Duodenal mucosa (tissue), 2 donors: ENCODE results near the gene DOK1.

Experiments used
- H3K27ac ChIP-seq: one replicate; pipeline ENCODE4 v1.7.0; 2013; ENCODE audit warnings: low read depth, low read length
- H3K27me3 ChIP-seq, 2 donors: one replicate each; pipeline ENCODE4 v1.7.0; 2013; ENCODE audit warnings: low read length in 2 of 2, control low read depth in 1 of 2; ENCODE audit not compliant: insufficient read depth in 2 of 2, control insufficient read depth in 1 of 2
- H3K36me3 ChIP-seq, 2 donors: one replicate each; pipeline ENCODE4 v1.7.0; 2013; ENCODE audit warnings: low read length in 2 of 2, control low read depth in 1 of 2; ENCODE audit not compliant: insufficient read depth in 2 of 2, control insufficient read depth in 1 of 2
- H3K4me1 ChIP-seq, 2 donors: one replicate each; pipeline ENCODE4 v1.7.0; 2013; ENCODE audit warnings: low read length in 2 of 2, control low read depth in 1 of 2; ENCODE audit not compliant: insufficient read depth in 2 of 2, control insufficient read depth in 1 of 2
- H3K4me3 ChIP-seq, 2 donors: one replicate each; pipeline ENCODE4 v1.7.0; 2013; ENCODE audit warnings: low read length in 2 of 2, low read depth in 1 of 2
- H3K9ac ChIP-seq, 2 donors: one replicate each; pipeline ENCODE4 v1.7.0; 2013; ENCODE audit warnings: low read length in 2 of 2, low read depth in 1 of 2
- H3K9me3 ChIP-seq, 2 donors: one replicate each; pipeline ENCODE4 v1.7.0; 2013; ENCODE audit warnings: low read length in 2 of 2, control low read depth in 1 of 2; ENCODE audit not compliant: control insufficient read depth in 1 of 2

The DOK1 gene

DNA sequence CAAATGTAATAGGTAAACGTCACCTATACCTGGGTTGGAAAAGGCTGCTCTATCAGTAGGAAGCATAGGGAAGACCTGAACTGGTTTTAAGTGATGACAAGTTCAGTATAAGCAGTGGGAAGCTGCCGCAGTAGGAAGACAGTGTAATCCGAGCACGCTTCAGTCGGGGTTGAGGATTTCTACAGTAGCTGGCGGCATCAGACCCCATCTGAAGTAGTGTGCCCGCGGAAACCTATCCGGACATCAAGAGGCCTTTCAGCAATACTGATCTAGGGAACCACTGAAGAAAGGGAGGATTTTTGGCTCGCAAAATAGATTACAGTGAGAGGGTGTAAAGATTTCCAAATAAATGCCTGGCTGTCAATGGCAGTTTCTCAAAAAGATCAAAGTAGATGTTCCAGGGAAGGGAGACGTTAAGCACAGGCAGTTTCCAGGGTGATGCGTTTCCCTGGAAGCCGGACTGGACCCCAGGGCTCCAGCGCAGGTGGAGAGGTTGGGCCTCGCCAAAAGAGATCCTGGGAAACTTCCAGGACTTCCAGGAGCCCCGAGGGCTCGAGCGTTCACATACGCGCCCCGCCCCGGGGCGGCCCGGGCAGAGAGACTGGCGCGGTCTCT is 6.1 kb upstream of the DOK1 start:
- Histone ChIP-seq H3K4me3 (peak overlapping the region; percentile 66 to 71), H3K9ac (peak overlapping the region; percentile 41 to 67), H3K27me3 (peaks cover 4 to 8% of the 10 kb centered on the region in 2 donors), H3K36me3 (no peaks in the 10 kb centered on the region), H3K27ac (no peak overlapping the region), H3K9me3 (no peaks in the 10 kb centered on the region), H3K4me1 (peaks cover 11 to 13% of the 10 kb centered on the region in 2 donors)

DNA sequence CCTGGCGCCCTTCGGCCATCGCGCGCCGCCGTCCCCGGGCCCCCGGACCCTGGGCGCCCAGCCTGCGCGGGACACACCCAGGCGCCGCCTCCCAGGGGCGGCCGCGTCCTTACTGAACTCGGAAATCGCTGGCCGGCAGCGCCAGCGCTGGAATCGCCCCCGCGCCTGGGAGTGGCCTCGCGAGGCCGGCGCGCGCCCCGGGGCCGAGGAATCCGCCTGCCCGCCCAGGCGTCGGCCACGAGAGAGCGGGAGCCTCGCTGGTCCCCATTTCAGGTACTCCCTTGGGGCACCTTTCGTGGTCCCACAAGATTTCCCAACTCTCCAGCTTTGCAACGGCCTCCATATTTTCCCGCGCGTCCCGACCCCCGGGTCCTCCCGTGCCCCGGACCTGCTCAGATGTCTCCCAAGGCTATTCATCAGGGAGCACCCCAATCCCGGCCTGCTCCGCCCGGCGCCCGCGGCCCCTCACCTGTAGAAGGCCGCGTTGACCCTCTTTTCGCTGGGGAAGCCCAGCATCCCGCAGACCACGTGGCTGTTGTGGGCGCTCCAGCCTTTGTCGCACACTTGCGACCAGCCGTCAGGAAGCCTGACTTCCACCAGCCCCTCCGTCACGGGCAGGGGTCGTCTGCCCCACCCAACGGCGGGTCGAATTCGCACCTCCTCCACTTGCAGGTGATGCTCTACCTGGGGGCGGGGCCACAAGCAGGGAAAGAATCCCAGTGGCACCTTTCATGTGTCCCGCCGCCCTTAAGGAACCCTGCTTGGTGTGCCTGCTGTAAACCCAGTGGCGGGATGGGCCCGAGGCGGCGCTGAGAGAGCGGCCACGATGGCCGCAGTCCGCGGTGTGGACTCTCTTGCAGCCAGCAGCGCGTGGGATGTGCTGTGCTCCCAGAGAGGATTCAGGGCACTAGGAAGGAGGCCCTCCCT is 5.4 kb upstream of the DOK1 start:
- Histone ChIP-seq H3K9me3 (no peaks in the 10 kb centered on the region), H3K9ac (peak overlapping the region; percentile 41 to 67), H3K27ac (no peak overlapping the region), H3K4me1 (peaks cover 11 to 20% of the 10 kb centered on the region in 2 donors), H3K27me3 (peaks cover 4 to 8% of the 10 kb centered on the region in 2 donors), H3K4me3 (peak overlapping the region; percentile 66 to 71), H3K36me3 (no peaks in the 10 kb centered on the region)

DNA sequence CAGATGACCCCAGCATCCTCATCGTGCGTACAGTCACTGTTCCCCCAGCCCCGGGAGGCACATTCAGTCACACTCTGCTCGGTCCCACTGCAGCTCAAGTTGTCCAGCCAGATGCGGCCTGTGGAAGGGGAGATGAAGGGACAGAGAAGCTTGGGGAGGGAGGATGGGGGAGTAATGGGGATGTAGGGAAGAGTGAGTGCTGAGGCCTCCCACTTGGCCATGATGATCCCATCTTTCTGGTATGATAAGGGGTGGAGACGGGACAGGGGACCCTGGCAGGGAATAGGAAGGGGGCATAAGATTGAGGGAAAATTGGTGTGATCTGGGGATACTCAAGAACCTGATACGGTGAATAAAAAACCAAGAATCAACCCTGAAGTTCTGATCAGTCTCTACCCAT is 4.3 kb upstream of the DOK1 start:
- H3K27ac ChIP-seq, result no peak overlapping the region

DNA sequence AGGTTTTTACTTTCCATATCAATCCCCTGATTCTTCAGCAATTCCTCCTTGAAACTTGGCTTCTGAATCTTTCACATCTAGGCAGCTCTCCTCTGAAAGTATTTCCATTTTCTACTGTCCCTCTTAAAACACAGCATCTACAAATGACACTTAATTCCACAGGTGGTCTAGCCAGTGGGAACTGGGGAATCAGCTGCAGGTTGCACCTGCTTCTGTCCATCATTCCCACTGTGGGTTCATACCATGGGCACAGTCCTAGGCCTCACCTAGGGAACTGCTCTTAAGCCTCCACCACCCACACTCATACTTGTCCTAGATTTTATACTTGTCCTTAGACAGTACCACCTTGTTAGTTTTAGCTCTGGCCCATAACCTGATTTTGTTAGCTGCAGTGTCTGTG is 3.0 kb upstream of the DOK1 start:
- H3K27ac ChIP-seq, result no peak overlapping the region
- peaks cover 17 to 38% of the 10 kb centered on the region in 2 donors for H3K4me1 ChIP-seq

More for the DNA sequence above, 4.3 kb upstream of the DOK1 start:
- Histone ChIP-seq H3K4me1 (peaks cover 11 to 25% of the 10 kb centered on the region in 2 donors), H3K27me3 (peaks cover 4 to 8% of the 10 kb centered on the region in 2 donors), H3K9me3 (no peaks in the 10 kb centered on the region), H3K9ac (no peak overlapping the region), H3K4me3 (no peak overlapping the region), H3K36me3 (no peaks in the 10 kb centered on the region)

DNA sequence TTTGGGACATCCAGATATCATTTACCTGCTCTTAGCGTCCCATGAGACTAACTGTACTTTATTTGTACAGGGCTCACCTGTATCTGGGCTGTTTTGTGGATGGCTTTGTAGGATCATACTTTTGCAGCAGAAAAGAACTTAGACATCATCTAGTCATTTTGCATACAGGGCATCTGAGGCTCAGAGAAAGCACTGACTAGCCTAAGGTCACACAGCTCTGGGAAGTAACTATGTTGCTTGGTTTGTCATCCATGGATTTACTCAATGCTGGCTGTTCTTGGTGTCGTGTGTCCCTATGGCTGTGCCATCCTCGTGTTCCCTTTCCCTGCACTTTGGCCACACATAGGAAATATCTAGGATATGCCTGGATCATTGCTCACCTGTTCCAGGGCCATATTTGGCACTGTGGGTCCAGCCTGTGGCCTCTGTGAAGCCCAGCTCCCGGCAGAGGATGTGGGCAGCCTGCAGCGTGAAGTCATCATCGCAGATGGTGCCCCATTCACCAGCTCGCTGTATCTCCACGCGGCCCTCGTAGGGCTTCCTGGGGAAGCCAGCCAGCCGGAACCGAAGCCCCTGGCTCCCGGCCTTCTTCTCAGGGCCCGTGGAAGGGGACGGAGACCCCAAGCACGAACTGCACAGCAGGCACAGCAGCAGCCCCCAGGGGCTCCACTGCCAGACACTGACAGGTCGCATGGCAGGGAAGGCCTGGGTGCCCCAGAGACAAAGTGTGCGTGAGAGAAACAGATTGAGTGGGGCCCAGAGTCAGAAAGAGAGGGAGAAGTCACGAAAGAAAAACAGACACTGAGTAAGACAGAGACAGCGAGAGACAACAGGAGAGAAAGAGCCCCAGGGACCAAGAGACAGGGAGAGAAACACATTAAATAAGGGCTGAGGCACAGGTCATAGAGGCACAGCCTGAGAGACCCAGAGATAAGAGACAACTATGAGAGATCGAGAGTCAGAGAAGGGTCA is 2.3 kb upstream of the DOK1 start:
- Histone ChIP-seq H3K9ac (no peak overlapping the region), H3K27ac (no peak overlapping the region), H3K27me3 (peaks cover 4 to 8% of the 10 kb centered on the region in 2 donors), H3K4me1 (peaks cover 17 to 38% of the 10 kb centered on the region in 2 donors), H3K9me3 (no peaks in the 10 kb centered on the region), H3K4me3 (no peak overlapping the region), H3K36me3 (peaks cover 4 to 7% of the 10 kb centered on the region in 2 donors)

More for the DNA sequence above, 3.0 kb upstream of the DOK1 start:
- no peak overlapping the region for H3K9ac ChIP-seq
- H3K4me3 ChIP-seq, result no peak overlapping the region
- H3K27me3 ChIP-seq, result peaks cover 4 to 8% of the 10 kb centered on the region in 2 donors
- H3K36me3 ChIP-seq, result peaks cover under 1 to 3% of the 10 kb centered on the region in 2 donors
- H3K9me3 ChIP-seq, result no peaks in the 10 kb centered on the region

DNA sequence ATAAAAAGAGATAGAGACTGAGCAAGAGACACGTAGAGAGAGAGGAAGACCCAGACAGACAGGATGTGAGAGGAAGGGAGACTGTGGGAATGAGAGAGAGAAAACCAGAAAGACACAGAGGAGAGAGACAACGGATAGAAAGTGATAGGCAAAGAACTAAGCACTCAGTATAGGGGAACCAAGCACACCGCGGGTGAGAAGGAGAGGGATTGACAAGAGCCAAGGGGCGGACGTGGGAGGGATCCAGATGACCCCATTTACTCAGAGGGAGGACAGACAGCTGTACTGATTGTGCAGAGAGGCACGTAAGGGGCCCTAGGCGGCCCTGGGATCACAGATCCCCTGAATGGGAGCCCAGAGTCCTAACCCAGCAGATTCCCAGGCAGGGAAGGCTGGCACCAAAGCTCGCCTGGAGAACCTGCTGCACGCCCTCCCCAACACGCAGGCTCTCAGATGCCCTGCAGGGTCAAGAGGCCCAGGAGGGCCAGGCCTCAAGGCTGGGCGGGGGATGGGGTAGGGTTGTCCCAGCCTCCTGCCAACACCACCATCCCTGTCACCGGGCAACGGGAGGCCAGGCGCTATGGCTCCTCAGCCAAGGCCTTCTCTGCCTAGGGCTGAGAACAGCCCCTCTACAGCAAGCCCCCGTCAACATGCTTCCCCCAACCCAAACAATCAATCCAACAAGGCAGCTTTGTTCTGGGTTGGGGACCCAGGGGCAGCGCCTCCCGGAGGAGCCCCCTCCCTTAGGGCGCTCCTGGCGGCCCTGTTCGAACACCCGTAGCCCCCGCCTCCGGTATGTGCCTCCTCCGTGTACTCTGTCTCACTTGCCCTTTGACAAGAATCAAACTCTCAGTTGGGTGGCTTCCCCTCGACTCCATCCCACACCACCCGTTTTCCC is 1.4 kb upstream of the DOK1 start:
- Histone ChIP-seq H3K4me3 (peak overlapping the region; percentile 94 to 97), H3K27me3 (peaks cover 4 to 8% of the 10 kb centered on the region in 2 donors), H3K4me1 (peaks cover 19 to 38% of the 10 kb centered on the region in 2 donors), H3K9ac (peak overlapping the region in 1 of 2 donors; percentile 27), H3K9me3 (no peaks in the 10 kb centered on the region), H3K27ac (no peak overlapping the region), H3K36me3 (peaks cover 4 to 7% of the 10 kb centered on the region in 2 donors)

DNA sequence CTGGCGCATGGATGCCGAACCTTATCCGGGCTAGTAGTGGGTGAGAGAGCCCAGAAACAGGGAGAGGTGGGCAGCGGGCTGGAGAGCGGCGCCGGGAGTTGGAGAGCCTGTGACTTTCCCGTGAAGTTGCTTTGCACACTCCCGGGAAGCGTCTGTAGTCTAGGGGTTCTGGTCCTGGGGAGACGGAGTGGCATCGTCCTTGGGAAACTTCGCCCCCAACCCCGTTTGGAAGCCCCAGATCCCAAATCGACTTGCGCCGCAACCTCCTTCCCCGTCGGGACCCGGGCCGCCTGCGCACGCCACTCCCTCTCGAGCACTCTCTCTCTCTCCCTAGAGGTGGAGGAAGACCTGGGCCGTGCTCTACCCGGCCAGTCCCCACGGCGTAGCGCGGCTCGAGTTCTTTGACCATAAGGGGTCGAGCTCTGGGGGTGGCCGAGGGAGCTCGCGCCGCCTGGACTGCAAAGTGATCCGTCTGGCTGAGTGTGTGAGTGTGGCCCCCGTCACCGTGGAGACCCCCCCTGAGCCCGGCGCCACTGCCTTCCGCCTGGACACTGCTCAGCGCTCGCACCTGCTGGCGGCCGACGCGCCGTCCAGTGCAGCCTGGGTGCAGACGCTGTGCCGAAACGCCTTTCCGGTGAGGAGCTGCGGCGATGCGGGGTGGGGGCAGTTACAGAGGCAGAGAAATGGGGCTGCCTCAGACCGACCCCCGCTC is 456 bp downstream of the DOK1 start:
- peaks cover 20 to 29% of the 10 kb centered on the region in 2 donors for H3K4me1 ChIP-seq
- H3K9ac ChIP-seq, result peak overlapping the region; percentile 77 to 96
- H3K36me3 ChIP-seq, result peaks cover 4 to 7% of the 10 kb centered on the region in 2 donors
- no peaks in the 10 kb centered on the region for H3K9me3 ChIP-seq
- no peak overlapping the region for H3K27ac ChIP-seq
- H3K4me3 ChIP-seq, result peak overlapping the region; percentile 94 to 97
- H3K27me3 ChIP-seq, result peaks cover 0 to 1% of the 10 kb centered on the region in 2 donors

DNA sequence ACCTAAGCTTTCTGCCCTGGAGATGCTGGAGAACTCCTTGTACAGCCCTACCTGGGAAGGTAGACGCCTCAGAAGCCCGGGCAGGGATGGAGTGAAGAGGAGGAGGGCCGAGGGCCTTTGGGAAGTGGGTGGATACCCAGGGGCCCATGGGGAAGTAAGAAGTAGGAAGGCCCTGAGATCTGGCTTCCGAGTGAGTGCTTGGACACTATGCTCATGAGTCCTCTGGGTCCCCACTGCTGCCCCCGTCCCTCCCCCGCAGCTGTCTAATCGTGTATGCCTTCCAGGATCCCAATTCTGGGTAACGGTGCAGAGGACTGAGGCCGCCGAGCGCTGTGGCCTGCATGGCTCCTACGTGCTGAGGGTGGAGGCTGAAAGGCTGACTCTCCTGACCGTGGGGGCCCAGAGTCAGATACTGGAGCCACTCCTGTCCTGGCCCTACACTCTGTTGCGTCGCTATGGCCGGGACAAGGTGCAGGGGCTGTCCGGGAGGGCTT is 1.1 kb downstream of the DOK1 start:
- H3K4me3 ChIP-seq, result peak overlapping the region; percentile 94 to 97
- H3K9ac ChIP-seq, result peak overlapping the region; percentile 77 to 96
- H3K36me3 ChIP-seq, result peaks cover 4 to 7% of the 10 kb centered on the region in 2 donors
- no peak overlapping the region for H3K27ac ChIP-seq
- H3K9me3 ChIP-seq, result no peaks in the 10 kb centered on the region
- no peaks in the 10 kb centered on the region for H3K27me3 ChIP-seq
- peaks cover 20 to 26% of the 10 kb centered on the region in 2 donors for H3K4me1 ChIP-seq
